Fibroblast of peridontal ligament (primary cell): ENCODE data around the gene MASP1.
A peak's percentile ranks its signal among the peaks of the same experiment; 100 is the strongest.
"Not testable (repeated sequence)": the region's sequence is repeated elsewhere in the genome, so short reads cannot be mapped to it uniquely, and the experiment has no call there.

Source experiments
- DNase-seq: peaks from one replicate; pipeline ENCODE4 v3.0.0-alpha.2; 2010; ENCODE audit errors: extremely low read depth

MASP1 gene

DNA sequence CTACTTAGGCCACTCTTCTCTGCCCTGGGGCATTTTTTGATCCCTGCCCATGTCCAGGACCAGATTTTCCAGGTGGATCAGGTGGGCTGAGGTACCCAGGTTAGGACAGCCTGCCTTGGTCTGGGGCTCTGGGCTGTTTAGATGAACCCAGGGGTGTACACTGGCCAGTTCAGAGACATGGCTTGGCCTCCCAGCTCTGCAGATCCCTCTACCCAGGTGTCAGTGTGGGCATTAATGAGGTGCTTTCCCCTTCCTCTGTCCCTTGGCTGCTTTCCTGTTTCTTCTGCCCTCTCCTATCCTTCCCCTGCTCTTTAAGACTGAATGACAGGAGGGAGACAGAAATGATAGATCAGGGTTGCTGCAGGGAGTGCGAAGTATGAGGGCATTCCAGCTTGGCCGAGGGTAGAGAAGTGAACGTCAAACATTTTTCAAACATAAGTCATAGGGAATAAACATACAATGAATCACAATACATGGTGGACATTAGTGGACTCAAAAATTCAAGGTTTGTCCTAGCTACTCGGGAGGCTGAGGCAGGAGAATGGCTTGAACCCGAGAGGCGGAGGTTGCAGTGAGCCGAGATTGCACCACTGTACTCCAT lies 63.8 kb downstream of the MASP1 start:
- DNase-seq: peak; percentile 83

DNA sequence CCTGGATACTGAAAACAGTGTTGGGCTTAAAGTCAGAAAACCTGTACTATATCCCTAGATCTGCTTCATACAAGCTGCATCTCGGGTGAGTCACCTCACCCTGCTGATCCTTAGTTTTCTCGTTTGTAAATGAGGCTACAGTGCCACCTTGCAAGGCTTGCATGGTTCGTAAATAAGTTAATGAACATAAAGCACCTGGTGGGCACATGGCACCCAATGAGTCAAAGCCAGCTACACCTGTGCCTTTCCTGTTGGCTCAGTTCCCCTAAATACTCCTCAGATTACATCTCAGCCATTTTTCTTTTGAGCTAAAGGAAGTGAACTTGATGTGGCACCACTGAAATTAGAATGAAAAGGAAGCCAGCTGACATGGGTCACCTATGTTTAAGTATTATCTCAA lies 67.7 kb downstream of the MASP1 start:
- DNase-seq: peak; percentile 21

DNA sequence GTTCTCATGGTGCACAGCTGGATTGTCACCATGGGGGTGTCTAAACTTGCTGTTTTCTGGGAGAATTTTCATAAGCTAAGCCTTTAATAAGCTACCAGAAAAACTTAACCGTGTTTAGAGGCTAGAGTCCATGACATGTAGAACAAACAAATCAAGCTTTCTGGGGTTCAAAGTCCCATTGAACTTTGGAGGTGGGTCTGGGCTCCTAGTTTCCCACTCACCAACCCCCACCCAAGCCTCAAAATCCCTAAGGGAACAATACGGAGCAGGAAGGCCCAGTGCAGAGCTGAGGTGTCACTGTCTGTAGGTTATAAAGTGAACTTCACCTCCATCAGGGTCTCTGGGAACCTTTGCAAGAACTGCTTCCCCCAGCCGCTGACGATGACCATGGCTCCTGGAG lies 68.7 kb downstream of the MASP1 start:
- no peak for DNase-seq

DNA sequence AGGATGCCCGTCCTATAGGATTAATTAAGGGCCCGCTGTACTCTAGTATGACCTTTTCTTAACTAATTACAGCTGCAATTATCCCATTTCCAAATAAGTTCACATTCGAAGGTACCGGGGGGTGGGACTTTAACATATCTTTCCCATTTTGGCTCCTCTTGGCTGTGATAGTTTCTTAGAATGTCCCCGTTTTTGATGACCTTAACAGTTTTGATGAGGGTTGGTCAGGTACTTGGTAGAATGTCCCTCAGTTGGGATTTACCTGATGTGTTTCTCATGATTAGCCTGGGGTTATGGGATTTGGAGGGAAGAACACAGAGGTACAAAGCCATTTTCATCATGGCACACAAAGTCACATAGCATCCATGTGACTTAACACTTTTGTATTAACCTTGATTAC lies 76.1 kb downstream of the MASP1 start:
- no peak for DNase-seq

DNA sequence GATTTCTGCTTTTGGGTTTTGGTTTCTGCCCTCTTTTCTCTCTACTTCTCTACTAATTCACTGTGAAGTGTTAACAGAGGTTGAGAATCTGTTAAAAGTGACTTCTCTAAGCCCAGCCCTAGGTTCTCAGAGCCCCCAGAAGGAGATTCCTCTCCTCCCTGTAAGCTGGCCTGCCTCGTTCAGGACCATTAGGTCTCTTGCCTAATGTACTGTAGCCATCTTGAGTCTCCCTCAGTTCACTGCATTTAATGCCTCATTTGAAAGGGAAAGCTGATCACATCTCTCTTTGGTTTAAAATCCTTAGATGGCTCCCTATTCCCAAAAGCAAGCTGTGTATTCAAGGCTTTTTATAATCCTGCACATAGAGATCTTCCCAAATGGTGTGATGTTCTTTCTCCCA lies 77.9 kb downstream of the MASP1 start:
- DNase-seq: no peak

DNA sequence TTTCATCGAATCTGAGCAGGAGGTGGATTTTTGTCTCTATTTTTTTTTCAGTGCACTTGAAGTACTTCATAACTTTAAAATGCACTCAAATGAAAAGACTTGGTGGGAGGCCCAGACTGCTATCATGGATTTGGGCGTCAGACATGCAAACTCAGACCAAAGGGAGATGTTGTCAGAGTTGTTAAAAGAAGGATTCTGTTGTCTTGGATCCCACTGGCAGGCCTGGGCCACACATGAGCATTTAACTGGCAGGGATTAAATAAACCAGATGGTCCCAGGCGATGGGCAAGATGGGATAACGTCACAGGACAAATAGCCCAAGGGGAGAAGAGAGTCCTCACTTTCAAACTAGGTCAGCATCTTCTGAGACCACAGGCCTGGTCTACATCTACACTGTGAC lies 78.8 kb downstream of the MASP1 start:
- DNase-seq: no peak

DNA sequence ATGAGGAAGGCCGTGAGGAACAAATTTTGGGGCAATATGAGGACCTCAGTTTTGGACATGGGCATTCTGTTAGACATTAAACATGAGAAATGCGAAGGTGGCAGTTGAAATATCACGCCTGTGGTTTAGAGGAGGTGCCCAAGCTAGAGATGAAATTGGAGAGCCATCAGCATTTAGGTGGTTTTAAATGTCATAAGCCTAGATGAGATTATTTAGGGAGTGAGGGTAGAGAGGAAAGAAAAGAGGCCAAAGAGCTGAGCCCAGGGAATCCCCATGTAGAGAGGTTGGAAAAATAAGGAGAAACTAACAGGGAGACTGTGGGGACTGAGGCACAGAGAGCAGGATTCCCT lies 79.4 kb downstream of the MASP1 start:
- no peak for DNase-seq

DNA sequence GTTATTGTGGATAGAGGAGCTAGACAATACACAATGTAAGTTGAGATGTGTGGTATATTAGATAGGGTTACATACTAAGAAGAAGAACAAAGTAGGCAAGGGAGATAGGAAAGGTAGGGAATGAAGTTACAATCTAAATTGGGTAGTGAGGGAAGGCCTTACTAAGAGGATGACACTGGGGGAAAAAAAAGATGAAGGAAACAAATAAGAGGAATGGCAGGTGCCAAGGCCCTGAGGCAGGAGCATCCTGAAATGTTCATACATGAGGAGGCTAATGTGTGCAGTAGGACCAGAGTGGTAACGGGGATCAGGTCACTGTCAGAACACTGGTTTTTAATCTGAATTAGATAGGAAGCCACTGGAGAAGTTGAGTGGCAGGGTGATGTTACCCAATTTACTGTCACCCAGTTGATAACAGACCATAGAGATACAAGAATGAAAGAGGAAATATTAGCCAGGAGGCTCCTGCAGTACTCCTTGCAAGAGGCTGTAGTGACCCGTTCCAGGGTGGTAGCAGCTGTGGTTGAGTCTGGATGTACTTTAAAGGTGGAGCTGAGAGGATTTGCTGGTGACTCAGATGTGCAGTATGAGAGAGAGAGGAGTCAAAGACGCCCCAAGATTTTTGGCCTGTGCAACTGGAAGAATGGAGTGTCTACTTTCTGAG lies 79.9 kb downstream of the MASP1 start:
- DNase-seq: peak; percentile 34

DNA sequence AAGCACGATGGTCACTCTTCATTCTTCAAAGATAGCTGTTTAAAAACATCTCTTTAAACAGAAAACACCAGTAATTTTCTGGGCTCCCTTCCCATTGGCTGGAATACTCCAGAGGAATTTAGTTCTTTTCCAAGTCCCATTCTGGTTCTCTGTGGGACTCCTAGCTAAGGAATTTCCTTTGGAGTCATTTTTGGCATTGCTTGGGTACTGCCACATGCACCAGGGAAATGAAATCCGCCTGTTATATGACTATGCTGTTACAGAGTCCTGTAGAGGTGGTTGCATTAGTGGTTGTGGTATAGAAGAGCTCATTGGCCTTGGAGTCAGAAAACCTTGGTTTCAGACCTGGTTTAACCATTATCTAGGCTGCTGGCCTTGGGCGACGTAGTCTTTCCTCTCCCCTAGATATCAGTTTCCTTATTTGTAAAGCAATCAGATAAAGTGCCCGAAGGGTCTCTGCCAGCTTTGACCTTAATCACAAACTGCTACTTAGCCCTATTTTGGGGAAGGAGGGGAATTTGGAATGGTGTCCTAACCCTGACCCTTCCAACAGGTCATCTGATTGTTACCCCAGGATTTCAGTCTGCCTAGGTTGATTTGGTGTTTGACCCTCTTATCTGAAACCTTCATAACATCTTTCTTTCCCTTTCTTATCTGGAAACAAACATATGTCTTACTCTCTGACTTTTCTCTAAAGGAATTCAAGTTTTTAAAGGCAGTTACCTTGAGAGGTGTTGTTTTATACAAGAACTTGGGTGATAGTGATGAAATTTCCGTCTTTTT lies 80.8 kb downstream of the MASP1 start:
- peak; percentile 94 for DNase-seq

DNA sequence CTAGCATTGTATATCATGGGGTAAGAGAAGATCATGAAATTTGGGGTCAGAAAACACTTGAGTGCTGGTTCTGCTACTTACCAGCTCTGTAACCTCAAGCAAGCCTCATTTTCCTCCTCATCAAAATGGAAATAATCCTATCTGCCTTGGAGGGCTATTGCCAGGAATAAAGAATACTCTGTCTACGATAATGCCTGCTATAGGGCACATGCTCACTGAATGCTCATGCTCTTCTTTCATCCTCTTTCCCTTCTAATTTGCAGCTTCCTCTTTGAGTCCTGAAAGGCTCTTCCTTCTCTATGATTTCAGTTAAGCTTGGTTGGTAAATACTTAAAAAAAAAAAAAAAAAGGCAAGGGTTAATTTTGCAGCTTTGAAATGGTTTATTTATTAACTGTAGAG lies 81.4 kb downstream of the MASP1 start:
- DNase-seq: no peak

DNA sequence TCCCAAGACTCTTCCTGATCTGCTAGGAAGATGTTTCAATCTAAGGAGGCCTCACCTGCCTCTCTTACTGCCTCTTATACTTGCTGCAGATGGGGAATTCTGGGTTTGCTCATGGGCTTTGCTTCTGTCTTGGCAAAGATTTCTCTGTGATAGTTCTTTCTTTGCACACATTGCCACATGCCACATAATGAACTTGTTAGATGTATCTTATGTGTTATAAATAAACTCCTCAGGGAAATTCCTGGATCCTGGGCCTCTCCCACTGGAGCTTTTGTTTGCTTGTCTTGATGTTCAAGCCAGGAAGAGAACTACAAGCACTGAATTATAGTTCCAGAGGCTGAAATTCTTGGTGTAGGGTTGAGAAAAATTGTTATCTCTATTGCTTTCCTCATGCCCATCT lies 82.0 kb downstream of the MASP1 start:
- DNase-seq: peak; percentile 78

DNA sequence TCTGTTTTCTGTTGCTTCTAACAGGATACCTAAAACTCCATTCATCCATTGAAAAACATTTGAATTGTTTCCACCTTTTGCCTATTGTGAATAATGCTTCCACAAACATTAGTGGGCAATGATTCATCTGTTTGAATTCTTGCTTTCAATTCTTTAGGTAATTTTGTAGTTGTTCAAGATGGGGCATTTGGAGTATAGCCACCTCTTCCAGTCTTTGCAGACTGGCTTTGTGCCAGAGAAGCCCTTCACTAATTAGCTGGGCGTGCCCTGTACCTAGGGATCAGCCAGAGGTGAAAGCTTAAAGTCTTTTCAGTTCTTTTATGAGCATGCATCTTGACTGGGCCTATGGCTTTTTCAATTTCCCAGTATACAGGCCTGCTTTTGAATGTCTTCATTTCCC lies 83.4 kb downstream of the MASP1 start:
- peak; percentile 56 for DNase-seq

DNA sequence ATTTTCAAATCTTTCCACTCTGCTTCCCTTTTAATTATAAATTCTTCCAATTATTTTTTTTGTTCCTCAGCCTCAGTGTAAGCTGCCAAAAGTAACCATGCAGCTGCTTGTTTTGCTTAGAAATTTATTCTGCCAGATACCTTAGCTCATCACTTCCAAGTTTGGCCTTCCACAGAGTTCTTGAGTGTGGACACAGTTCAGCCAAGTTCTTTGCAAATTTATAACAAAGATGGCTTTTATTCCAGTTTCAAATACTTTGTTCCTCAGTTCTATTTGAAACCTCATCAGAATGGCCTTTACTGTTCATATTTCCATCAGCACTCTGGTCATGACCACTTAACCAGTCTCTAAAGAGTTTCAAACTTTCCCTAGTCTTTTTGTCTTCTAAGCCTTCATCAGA lies 83.9 kb downstream of the MASP1 start:
- DNase-seq: peak; percentile 51

DNA sequence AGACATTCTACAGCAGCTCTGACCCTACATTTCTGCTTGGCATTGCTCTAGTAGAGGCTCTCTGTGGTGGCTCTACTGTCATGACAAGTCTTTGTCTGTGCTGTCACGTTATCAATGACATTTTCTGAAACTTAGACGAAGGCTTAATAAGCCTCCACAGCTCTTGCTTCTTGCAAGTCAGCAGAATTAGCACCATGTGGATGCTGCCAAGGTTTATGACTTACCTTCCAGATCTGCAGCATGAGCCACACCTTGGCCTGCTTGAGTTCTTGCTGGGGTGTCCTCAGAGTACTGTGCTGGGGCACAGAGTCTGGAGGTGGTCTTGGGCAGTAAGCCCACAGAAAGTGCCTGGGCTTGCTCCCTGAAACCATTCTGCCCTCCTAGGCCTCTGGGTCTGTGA lies 84.5 kb downstream of the MASP1 start:
- no peak for DNase-seq

DNA sequence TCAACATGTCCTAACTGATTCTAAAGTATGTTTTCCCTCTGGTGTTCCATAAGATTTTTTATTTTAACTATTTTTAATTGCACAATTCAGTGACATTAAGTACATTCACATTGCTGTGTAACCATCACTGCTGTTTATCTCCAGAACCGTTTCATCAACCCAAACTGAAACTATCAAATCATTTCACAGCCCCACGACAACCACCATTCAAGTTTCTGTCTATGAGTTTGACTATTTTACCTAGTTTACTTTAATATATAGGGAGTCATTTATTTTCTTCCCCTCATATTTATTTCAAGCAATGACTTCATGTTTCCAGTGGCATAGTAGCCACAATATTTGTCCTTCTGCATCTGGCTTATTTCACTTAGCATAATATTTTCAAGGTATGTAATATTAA lies 85.9 kb downstream of the MASP1 start:
- no peak for DNase-seq

DNA sequence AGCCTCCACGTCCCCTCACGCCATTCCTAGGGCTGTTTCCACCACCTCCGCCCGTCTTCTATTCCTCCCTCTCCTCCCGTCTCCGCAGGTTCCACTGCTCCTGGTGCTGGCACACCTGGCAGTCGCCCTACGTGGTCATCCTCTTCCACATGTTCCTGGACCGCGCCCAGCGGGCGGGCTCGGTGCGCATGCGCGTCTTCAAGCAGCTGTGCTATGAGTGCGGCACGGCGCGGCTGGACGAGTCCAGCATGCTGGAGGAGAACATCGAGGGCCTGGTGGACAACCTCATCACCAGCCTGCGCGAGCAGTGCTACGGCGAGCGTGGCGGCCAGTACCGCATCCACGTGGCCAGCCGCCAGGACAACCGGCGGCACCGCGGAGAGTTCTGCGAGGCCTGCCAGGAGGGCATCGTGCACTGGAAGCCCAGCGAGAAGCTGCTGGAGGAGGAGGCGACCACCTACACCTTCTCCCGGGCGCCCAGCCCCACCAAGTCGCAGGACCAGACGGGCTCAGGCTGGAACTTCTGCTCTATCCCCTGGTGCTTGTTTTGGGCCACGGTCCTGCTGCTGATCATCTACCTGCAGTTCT lies 92.0 kb downstream of the MASP1 start:
- DNase-seq: not testable (repeated sequence)

DNA sequence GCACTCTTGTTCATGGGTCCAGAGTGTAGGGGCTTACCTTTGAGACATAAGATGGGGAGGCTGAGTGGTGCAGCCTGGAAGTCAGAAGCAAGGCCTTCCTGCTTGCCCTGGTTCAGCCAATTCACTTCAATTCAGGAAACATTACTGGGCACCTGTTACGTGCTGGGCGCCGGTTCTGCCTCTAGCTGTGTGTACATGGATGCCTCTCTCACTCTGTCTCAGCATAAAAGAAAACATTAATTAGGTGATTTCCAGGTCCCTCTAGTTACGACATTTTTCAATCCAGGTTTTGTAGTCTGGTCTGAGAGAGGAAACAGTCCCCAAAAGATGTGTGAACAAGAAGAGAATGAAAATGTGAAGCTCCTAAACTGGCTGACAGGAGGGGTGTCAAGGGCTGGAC lies 93.0 kb downstream of the MASP1 start:
- DNase-seq: no peak

DNA sequence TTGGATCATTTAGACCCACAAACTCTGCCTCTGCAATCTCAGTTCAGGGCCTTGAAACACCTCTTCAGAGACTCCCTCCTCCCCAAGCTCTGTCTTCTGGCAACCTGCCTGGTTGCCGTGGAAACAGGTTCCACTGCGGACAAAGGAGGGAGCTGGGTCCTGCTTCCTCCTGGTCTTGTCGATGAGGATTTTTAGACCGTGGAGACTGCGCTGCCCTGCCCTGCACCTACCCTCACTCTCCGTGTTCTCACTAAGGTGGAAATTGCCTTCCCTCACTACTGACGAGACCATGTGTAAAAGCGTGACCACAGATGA lies 94.2 kb downstream of the MASP1 start, which contains the start of gene RTP1:
Gene RTP1, plus strand, starts transcription at position 152 of the 315 bp plus-strand sequence. Its CDS starts 30 bp downstream, at position 182.
- DNase-seq: no peak

DNA sequence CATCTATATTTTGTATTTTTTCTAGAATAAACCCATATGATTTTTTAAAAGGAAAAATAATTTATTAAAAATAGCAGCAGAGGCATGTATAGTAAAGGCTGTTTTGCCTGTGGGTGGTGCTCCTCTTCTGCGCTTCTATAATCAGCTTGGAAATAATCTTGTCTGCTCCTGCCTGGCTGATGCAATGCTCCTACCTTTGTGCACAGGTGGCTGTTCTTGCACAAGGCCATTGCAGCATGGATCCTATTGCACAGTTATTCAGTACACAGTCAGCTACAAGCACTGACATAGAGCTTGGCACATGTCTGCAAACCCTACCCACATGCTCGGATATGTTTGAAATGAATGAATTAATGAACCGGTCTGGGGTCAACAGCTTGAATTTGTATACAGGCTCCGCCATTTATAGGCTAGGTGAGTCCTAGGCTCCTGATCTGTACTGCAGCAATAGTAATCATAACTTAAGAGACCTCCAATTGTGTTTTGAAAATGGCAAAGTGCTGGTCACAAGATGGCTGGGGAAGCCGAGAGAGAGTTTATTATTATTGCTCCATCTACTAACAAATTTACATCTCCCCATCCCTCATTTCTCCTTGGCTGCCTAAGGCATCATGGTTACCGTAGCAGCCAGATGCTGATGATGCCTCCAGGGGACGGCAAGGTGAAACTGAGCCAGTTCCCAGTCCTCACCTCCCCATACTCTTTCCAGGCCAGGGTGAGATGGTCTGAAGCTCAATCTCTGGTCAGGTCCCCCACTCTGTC lies 94.8 kb downstream of the MASP1 start:
- DNase-seq: no peak

DNA sequence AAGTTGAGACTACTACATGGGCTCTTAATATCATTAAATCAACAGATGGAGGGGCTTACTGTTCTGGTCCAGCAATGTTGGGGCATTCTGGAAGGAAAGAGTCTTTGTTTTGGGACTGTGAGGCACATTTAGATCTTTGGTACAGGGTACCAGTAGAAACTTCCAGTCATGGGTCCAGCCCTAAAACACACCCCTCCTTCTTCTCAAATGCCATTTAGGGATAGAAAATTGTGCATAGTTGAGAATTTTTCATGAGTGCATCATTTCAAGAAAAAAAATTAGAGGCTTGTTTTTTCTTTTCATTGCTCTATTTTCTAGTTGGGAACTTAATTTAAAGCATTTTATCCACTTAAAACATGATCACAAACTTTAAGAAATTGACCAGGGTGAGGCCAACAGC lies 98.4 kb downstream of the MASP1 start:
- peak; percentile 51 for DNase-seq

DNA sequence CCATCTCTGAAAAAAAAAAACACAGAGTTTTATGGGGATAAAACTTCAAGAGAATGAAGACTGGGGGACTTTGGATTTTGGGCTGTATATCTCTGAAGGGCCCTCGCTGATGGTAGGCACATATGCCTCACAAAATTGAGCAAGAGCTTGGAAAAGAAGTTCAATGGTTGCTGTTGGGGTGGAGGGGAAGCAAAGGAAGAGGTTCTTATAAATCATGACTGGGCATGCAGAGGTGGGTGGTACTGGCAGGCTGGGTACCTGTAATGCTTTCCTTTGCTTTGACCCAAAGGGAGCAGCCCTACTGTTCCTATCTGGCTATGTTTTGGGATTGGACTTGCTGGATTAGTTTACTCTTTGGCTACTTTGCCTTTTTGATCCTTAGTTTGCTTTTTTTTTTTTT lies 100.3 kb downstream of the MASP1 start:
- no peak for DNase-seq

DNA sequence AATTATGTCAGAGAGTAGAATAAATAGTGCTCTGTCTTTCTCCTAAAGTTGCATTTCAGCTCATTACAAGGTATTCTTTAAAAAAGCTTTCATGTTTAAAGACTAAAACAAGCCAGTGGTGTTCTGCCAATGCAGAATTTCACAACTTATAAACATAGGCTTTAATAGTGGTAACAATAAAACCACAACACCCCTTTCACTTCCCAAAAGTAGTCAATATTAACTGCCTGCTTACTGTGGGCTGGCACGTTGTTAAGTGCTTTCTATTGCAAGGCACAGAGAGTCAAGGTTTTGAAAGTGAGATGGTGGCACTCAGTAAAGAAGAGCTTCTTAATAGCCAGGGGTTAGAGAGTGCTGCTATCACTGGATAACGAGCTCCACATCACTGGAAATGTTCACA lies 102.6 kb downstream of the MASP1 start:
- peak; percentile 84 for DNase-seq
